B cell (primary cell): Measurements from ENCODE around the gene GGA3.

Experiments
- CTCF ChIP-seq: fragments of 200-600 bp; IDR thresholded peaks from one replicate; pipeline ENCODE4 v1.8.0; 2022; ENCODE audit warnings: antibody characterized with exemption, mild to moderate bottlenecking
- EZH2 ChIP-seq: IDR thresholded peaks from 2 replicates; pipeline ENCODE4 v1.6.1; 2012; ENCODE audit warnings: borderline replicate concordance, low read depth, mild to moderate bottlenecking, moderate library complexity, low read length; ENCODE audit not compliant: insufficient read depth, poor library complexity, severe bottlenecking

- TF ChIP-seq CTCF: no peak
- TF ChIP-seq EZH2: no peak
Measured at GRCh38 chr17:75263055-75263454, 1.6 kb upstream of the GGA3 start.
